ENCODE data around the gene DPH3. TPM values are rescaled to one million over a fixed set of nuclear protein-coding genes. Genes with fewer than 3 reads are reported as not detected.

DPH3 gene
- total and polyA plus RNA-seq, 2 donors (not counting 3 experiments of a cell fraction or from before 2014, with no cell fraction given), result 7.7 to 28.7 TPM

- Histone ChIP-seq H3K36me3 (ENCODE audit: control insufficient read depth in 2 of 2, extremely low read depth in 1 of 2, insufficient read depth in 2 of 2, low read length in 2 of 2) (peaks cover 0 to 2% of the 10 kb centered on the region in 2 experiments), H3K4me2 (ENCODE audit: insufficient read depth, low read length) (no peak overlapping the region), H3K9me3 (replicated peaks; ENCODE audit: control insufficient read depth, insufficient read depth, low read length) (no peaks in the 10 kb centered on the region), H3K9ac (replicated peaks; ENCODE audit: extremely low read depth, insufficient read depth, low read length) (no peak overlapping the region), H3K27me3 (ENCODE audit: control insufficient read depth in 2 of 2, insufficient read depth in 2 of 2, low read length in 2 of 2) (no peaks in the 10 kb centered on the region), H4K20me1 (replicated peaks; ENCODE audit: control insufficient read depth, extremely low read depth, insufficient read depth, low read length) (peaks cover under 1% of the 10 kb centered on the region), H3K4me3 (replicated peaks in 1 of 3; ENCODE audit: insufficient read depth in 1 of 3, low read depth in 1 of 3, low read length in 3 of 3) (no peak overlapping the region), H3K27ac (ENCODE audit: insufficient read depth, low read depth, low read length) (no peak overlapping the region), H3K79me2 (ENCODE audit: control insufficient read depth, insufficient read depth, low read length) (no peaks in the 10 kb centered on the region), H3K4me1 (ENCODE audit: control insufficient read depth, extremely low read depth, insufficient read depth, low read length) (no peaks in the 10 kb centered on the region), H2AFZ (ENCODE audit: low read depth, low read length) (no peak overlapping the region), H3K9me1 (replicated peaks; ENCODE audit: control insufficient read depth, extremely low read depth, insufficient read depth, low read length) (no peaks in the 10 kb centered on the region)
- DNase-seq (ENCODE audit: low read depth, low spot score) (no peak), FAIRE-seq (peak; percentile 42)
- dilution Hi-C loops (cut with MboI; ENCODE audit: extremely low pct_ligation_motif_present, low sequenced_read_pairs) (no loop called here), intact Hi-C loops (cut with micrococcal nuclease) (no loop called here)
- no TSS peak for BruUV-seq (replicated peaks)
- TF ChIP-seq EZH2 (IDR thresholded peaks at IDR 0.05; ENCODE audit: borderline replicate concordance, low read depth, low read length, severe bottlenecking), result no peak
- TF ChIP-seq FOS (IDR thresholded peaks at IDR 0.05; ENCODE audit: borderline replicate concordance, insufficient read depth, low read length), result no peak
- no peak for TF ChIP-seq GATA2 (IDR thresholded peaks at IDR 0.05; ENCODE audit: insufficient read depth, insufficient read length, low read depth, low read length)
- no peak for TF ChIP-seq JUN (IDR thresholded peaks at IDR 0.05; ENCODE audit: borderline replicate concordance, insufficient read depth, insufficient read length, low read depth)
- no peak for TF ChIP-seq CTCF (IDR thresholded peaks at IDR 0.05; ENCODE audit: extremely low read depth in 1 of 2, insufficient read depth in 1 of 2, low read depth in 1 of 2, low read length in 2 of 2)
- TF ChIP-seq MYC (IDR thresholded peaks at IDR 0.05; ENCODE audit: low read depth, low read length), result no peak
- ChIA-PET CTCF (interaction anchor here (1.8 to 4.2 kb wide), 3 partner anchors 12 to 226 kb away, joined by 5 to 21 read pairs (median 13); no protein-coding TSS in a partner anchor), POLR2A (no interaction called here)
These were observed 38.4 kb upstream of the DPH3 start for GRCh38 chr3:16303037-16303575.
